A549 (cell line): ENCODE results near the gene NHSL1.

Experiments
- CTCF ChIP-seq: fragments of >200 bp; sonication (Bioruptor Twin); formaldehyde crosslinking; IDR thresholded peaks from 3 replicates; pipeline ENCODE4 v1.5.1; 2016
- ELK1 ChIP-seq: fragments of 150-350 bp; IDR thresholded peaks from 2 replicates; pipeline ENCODE4 v1.6.1; 2014; ENCODE audit warnings: low read depth, mild to moderate bottlenecking, low read length
- HDAC2 ChIP-seq: fragments of 200-600 bp; sonication (generic); IDR thresholded peaks from 2 replicates; pipeline ENCODE4 v1.6.1; 2016
- KDM1A ChIP-seq: fragments of 200-600 bp; sonication (generic); IDR thresholded peaks from 2 replicates; pipeline ENCODE4 v1.6.1; 2016; ENCODE audit warnings: low read depth, mild to moderate bottlenecking
- MAX ChIP-seq: IDR thresholded peaks from 2 replicates; pipeline ENCODE4 v1.6.1; 2012
- MYC ChIP-seq: IDR thresholded peaks from 2 replicates; pipeline ENCODE4 v1.6.1; 2012; ENCODE audit warnings: mild to moderate bottlenecking, inconsistent platforms, low read length, improper control_type of control experiment, borderline replicate concordance
- POLR2A ChIP-seq: IDR thresholded peaks from 2 replicates; pipeline ENCODE4 v1.6.1; 2012; ENCODE audit warnings: mild to moderate bottlenecking, low read length
- RAD21 ChIP-seq, 2 experiments: fragments of >200 bp in 1 of 2; sonication (Bioruptor Twin) in 1 of 2; formaldehyde crosslinking in 1 of 2; IDR thresholded peaks in 1 of 2; conservative IDR thresholded peaks in 1 of 2; 2 replicates in 1 of 2; 3 replicates in 1 of 2; pipeline ENCODE4 v1.6.1; 2012 to 2018; ENCODE audit warnings: inconsistent platforms in 1 of 2
- REST ChIP-seq: fragments of 200-600 bp; sonication (generic); IDR thresholded peaks from 2 replicates; pipeline ENCODE4 v1.6.1; 2016; ENCODE audit warnings: antibody characterized with exemption, mild to moderate bottlenecking, moderate library complexity
- TF ChIP-seq, protein P1 (sequence below): fragments of 450-650 bp; IDR thresholded peaks from 2 replicates; pipeline ENCODE4 v1.6.1; 2014; ENCODE audit warnings: antibody characterized with exemption
- TF ChIP-seq, protein P2 (sequence below): fragments of >200 bp; sonication (Bioruptor Twin); formaldehyde crosslinking; IDR thresholded peaks from 2 replicates; pipeline ENCODE4 v1.6.1; 2016

- TF ChIP-seq CTCF (no peak), REST (no peak), POLR2A (no peak), HDAC2 (no peak), MAX (no peak), ELK1 (no peak), KDM1A (no peak), RAD21 (conservative IDR thresholded peaks at IDR 0.05 in 1 of 2, IDR thresholded peaks at IDR 0.05 in 1 of 2) (no peak), MYC (no peak)
- TF ChIP-seq, protein P1, sequence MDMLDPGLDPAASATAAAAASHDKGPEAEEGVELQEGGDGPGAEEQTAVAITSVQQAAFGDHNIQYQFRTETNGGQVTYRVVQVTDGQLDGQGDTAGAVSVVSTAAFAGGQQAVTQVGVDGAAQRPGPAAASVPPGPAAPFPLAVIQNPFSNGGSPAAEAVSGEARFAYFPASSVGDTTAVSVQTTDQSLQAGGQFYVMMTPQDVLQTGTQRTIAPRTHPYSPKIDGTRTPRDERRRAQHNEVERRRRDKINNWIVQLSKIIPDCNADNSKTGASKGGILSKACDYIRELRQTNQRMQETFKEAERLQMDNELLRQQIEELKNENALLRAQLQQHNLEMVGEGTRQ = no peak
- TF ChIP-seq, protein P2, sequence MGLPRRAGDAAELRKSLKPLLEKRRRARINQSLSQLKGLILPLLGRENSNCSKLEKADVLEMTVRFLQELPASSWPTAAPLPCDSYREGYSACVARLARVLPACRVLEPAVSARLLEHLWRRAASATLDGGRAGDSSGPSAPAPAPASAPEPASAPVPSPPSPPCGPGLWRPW = no peak
Measured at GRCh38 chr6:138434925-138435324, 64.4 kb downstream of the NHSL1 start.
